NCI-H2196 (cell line): ENCODE data around the gene CD74.
"Not testable (repeated sequence)": the region's sequence is repeated elsewhere in the genome, so short reads cannot be mapped to it uniquely, and the experiment has no call there.

Source experiments
- DNase-seq: peaks from one replicate; lab custom pipeline; 2025; ENCODE audit not compliant: unreplicated experiment; lab: John Stamatoyannopoulos, UW

CD74 gene

DNA sequence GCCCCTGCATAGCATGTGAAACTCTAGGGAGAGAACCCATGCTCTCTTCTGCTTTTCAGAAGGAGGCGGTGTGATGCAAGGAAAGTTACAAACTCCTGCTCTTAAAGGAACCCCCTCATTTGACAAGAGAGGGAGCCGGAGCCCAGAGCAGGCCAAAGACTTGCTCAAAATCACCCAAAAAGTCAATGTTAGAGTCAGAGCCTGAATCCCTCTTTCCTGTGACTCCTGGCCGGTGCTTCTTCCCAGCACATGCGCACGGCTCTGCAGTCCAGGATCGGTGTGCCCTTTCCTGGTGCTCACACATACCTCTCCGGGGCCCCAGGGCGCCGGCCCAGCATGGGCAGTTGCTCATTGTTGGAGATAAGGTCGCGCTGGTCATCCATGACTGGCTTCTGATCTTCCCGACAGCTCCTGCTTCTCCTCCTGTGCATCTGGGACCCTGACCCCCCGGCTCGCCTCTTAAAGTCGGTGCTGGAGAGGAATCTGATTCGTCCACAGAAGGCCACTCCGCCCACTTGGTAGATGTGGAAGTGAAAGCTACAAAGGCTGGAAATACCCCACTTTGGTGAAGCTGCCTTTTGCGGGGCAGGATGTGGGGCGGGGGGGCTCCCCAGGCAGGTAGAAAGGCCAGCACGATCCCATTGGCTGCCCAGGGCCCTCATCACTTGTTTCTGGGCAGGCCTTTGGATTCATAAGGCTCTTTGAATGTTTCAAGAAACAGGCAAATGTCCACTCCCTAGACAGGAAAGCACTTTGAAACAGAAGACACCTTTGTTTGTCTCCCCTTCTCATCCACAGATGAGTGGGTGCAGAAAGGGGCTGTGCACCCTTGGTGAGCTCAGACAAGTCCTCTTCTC lies at the start of gene CD74:
Gene CD74 (minus strand): TSS at position 592 of the 857 bp plus-strand sequence. CDS start 161 bp downstream, at position 431.
- DNase-seq = peak; percentile 73

DNA sequence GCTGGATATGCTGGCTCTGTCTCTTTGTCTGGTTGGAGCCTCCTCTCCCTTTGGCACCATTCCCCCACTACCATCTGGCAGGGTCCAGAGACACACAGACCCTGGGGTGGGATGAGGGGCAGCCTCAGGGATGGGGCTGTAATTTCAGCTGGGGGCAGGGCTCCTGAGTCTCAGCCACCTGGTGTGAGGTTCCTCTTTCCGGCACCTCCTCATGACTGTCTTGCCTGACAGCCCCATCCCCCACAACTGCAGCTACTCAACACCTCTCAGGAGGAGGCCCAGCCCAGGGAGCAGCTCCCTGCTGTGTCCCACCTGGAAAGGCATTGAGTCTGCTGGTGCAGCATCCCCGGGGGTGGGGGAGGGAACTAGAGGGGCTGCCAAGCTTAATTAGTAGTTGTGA lies 48.5 kb upstream of the CD74 start:
- peak; percentile 62 for DNase-seq

DNA sequence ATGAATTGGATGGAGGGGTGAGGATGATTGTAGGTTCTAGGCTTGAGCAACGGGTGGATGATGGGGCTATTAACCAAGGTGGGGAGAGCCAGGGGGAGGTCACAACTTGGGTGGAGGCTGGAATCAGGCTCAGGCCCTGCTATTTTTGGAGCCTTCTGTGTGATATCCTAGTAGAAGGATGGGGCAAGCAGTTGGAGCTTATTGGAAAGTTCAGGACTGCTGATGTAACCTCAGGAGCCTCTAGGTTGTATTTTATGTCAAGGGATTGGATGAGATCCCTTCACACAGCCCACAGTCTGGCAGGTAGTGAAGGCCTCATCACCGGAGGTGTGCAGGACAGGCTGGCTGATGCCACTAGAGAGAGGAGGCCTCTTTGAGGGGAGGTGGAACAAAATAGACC lies 48.1 kb upstream of the CD74 start:
- no peak for DNase-seq

GRCh38 chr5:150458802-150459557 lies 46.3 kb upstream of the CD74 start:
- peak; percentile 73 for DNase-seq

DNA sequence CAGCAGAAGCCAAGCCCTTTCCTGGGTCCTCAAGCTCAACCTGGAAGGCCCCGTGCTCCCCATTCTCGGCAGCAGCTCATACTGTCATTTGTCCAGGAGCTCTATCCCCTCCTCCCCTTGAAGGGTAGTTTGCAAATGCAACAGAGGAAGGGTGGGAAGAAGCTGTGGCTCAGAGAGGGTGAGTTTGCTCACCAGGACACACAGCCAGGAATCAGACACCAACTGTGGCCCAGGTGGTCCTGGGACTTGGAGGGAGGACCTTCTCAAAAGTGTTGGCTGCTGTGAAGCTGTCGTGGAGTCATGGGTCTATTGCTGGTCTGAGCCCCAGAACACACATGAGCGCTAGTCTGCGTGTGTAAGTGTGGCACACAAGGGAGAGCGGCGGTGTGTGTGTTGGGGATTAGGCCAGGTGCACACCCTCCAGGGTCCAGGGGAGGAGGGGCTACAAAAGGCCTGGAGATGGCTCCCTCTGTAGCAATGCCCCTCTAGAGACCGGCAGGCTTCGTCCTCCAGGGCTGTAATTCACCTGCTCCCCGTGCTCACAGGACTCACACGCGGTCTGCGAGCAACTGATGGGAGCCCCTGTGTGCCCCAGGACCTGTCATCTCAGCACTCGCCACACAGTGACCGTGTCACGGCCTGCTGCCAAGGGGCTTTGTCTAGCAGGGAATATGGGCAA lies 45.0 kb upstream of the CD74 start:
- no peak for DNase-seq

GRCh38 chr5:150457121-150457520 lies 44.4 kb upstream of the CD74 start:
- DNase-seq = no peak

DNA sequence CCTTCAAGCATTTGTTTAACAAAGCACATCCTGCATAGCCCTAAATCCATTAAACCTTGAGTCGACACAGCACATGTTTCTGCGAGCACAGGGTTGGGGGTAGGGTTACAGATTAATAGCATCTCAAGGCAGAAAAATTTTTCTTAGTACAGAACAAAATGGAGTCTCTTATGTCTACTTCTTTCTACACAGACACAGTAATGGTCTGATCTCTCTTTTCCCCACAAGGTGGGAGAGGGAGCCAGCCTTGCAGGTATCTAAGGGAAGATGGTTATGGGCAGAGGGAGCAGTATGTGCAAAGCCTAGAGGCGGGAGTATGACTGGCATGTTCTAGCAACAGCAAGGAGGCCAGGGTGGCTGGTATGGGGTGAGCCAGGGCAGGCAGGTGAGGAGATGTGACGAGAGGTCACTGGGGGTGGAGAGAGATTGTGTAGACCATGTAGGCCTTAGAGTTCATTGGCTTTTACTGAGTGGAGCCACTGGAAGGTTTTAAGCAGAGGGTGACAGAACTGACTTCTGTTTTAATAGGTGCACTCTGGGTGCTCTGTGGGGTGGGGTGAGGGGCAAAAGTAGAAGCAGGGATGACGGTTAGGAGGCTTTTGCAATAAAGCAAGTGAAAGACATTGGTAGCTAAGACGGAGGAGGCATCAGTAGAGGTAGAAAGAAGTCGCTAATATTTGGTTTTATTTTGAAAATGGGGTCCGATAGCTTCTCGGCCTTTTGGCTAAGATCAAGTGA lies 42.0 kb upstream of the CD74 start:
- DNase-seq = no peak

GRCh38 chr5:150454027-150454426 lies 41.3 kb upstream of the CD74 start:
- not testable (repeated sequence) for DNase-seq

DNA sequence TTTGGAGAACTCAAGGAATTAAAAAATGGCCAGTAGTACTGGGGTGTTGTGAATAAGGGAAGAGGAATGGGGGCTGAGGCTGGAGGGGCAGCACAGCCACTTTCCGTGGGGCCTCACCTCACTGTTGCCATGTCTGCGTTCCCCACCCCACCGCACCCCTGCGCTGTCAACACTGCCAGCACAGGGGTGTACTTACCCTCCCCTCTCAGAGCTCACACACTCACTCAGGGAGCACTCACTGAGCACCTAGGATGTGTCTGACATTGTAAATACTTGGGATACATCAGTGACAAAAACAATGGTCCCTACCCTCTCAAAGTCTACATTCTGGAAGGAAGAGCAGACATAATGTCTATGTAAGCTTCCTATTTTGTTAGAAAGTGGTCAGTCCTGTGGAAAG lies 40.2 kb upstream of the CD74 start:
- DNase-seq = no peak

GRCh38 chr5:150451594-150451993 lies 38.9 kb upstream of the CD74 start:
- DNase-seq = no peak

DNA sequence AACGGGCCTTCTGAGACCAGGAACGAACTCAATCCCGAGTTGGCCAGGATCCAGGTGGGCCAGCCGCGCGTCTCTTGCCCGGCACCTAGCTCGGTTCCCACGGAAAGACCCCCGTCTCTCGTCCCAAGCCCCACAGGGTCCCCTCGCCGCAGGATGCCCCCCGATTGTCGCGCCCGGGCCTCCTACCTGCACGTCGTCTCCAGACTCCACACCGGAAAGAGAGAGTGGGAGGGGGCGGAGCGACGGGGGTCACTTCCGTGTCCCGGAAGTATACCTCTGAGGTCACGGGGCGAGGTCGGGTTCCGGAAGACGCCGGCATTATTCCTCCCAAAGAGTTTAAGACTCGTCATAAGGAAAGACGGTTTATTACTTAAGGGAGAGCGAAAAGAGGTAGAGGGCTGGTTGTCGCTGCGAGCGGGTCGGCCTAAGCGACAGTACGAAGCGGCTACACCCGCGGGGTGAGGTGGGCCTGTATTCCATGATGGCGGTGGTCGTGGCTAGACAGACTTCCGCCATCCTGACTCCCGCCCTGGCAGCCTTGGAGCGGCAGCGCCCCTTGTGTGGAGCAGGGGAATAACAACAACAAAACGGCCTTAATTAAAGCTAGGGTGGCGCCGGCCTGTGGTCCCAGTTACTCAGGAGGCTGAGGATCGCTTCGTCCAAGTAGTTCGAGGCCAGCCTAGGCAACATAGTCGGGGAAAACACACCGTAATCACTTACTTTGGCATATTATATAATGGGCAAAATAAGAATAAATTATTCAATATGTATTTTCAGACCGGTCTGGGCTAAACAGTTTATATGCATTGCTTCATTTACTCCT lies 37.0 kb upstream of the CD74 start, which contains the start of gene RPS14:
Gene RPS14 (minus strand): TSS at position 223 of the 823 bp plus-strand sequence. CDS start 2,006 bp downstream, outside the sequence.
- DNase-seq = peak; percentile 90

DNA sequence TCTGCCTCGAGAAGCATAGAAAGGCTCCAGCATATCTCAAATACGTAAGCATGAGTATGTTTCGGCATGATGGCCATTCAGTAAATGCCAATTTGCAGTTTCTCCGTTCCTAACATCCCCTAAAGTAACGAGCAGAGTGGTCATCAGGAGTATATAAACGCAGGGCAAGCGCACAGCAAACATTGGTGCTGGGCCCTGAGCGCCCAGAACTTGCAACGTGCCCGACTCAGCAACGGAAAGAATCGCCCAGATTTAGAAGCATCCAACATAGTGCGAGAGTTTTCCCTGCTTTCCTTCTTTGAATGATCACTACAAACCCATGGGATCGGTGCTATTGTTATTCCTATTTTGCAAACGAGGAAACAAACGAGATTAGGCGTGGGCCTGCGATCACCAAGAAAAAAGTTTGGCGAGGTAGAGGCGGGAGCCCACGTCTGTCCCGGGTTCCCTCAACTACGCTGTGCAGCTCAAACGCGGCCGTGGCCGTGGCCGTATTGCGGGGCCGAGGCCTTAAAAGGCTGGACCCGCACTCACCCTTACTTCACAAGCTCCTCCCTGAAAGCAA lies 36.3 kb upstream of the CD74 start:
- no peak for DNase-seq

DNA sequence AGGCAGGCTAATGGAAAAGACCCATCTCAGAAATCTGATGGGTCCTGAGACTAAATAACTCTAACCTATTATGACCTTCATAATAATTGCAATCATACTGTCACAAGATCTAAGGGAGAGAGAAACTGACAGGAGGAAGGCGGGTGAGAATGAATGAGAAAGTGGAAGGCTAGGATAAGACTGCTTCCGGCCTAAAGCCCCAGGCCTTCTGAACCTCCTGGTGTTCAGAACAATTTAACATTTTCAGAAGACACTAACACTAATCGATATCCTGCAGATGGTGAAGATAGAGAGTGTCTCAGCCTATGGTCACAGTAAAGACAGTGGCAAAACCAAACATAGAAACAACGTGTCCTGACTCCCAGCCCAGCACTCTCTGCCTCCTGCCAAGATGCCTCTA lies 35.6 kb upstream of the CD74 start:
- DNase-seq = no peak

GRCh38 chr5:150447188-150447587 lies 34.5 kb upstream of the CD74 start:
- no peak for DNase-seq

- DNase-seq = no peak
These were observed 33.9 kb upstream of the CD74 start for GRCh38 chr5:150446583-150446982.

GRCh38 chr5:150446088-150446487 lies 33.4 kb upstream of the CD74 start:
- DNase-seq = no peak

- DNase-seq = no peak
These were observed 32.1 kb upstream of the CD74 start for GRCh38 chr5:150444770-150445169.

DNA sequence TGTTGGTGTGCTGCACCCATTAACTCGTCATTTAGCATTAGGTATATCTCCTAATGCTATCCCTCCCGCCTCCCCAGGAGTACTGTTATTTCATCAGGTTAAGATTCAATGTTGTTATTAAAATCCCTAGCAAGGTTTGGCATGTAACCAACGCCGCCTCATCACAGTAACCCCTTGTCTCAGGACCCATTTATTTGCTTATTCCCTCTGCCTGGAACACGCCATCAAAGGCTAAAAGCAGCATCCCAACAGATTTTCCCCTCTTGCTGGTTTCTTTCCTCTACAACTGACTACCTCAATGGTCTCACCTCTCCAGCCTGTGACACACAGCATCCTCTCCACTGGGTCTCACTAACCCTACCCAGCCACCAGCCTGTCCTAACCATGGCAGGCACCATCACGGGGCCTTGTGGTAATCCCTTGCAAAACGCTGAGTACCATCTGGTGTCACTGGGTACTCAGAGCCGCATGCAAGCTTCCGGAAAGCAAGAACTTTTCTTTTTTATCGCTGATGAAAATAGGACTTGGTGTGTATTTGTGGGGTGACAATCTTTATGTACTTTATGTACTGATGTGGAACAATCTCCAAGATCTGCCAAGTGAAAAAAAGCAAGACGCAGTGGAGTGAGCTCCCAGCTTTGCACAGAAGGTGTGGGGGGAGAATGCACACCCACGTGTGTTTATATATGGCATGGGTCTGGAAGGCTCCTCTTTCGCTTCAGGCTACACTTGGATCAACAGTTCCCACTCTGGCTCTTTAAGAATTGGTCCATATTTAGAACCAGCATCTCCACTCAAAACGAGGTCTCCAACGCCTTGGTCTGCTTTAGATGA lies 30.7 kb upstream of the CD74 start:
- DNase-seq = no peak

GRCh38 chr5:150442699-150443080 lies 30.0 kb upstream of the CD74 start:
- DNase-seq = no peak
